NCI-H510A treated with DMSO at 0.1 percent for 48 hours (cell line): ENCODE results near the gene CNTN4.

Source experiments
- DNase-seq: peaks from one replicate; lab custom pipeline; 2025; lab: John Stamatoyannopoulos, UW

The CNTN4 gene

DNA sequence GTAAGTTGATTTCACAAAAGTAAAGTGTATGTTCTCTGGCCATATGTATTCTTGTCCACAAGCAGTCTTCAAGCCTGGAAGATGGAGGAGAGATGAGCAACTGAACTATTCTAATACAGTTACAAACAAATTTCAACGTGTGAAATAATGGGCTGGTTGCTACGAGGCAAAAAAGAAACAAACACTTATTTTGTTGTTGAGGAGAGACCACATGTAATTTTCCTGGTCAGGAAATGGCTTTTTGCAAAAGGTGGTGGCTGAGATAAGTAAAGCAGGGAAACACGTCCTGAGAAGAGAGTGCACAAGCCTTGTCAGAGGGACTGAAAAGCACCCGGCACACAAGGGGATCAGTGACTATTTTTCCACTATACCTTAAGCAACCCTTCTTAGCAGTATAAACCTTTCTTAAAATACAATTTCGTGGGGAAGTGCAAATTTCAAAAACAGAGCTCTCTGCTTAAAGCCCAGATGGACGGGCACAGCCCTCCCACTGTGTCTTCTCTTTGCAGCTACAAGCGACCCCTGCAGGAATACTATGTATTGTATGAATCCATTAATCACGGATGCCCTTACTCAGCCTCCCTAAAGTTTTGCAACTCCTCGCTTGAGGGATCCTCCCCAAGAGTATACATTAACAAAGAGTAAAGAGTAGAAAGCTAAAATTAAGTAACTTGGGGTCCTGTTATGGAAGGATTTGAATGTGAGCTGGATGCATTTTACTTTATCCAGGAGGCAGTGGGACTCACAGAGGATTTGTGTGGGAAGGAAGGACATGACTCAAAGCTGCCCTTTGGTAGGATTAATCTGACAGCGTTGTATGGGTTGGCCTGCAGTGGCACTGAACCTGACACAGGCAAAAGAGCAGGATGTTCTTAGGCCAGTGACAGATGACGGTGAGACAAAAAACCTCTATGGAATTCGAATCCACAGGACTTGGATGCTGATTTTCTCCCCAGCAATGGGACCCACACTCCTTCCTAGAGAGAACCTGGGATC, 757.8 kb downstream of the CNTN4 start:
- no peak for DNase-seq

GRCh38 chr3:2860626-2861025, 762.0 kb downstream of the CNTN4 start:
- peak; percentile 33 for DNase-seq

DNA sequence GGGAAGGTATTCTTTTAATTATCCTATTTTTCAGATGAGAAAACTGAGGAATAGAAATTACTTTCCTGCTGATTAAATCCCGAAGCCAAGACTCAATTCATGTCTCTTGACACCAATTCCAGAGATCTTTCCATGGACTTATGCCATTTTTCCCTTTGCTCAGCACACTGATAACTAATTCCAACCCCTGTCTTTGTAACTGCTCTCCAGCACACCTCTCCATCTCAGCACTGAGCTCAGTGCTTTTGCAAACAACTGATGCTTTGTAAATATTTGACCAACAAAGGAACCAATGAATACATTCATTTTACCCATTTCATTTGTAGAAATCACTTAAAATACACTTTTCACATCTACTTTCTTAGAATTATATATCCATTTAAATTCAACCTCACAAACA, 762.5 kb downstream of the CNTN4 start:
- peak; percentile 33 for DNase-seq

DNA sequence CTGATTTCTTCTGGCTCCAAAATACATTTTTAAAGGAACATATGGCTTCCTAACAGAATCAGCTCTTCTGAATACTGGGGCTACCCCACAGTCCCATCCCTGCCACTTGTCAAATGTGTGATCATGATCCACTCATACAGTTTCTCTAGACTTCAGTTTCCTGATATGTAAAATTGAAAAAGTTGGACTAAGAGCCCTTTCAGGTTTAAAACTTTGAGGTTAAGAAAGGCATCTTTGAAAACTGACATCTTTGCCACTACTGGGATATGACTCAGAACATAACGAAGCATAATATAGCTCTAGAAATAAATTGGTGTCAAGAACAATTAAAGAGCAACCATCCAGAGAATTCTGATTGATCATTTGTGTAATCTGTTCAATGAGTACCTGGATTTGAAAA, 763.3 kb downstream of the CNTN4 start:
- DNase-seq: no peak

- no peak for DNase-seq
These were observed 763.7 kb downstream of the CNTN4 start for GRCh38 chr3:2862366-2862765.

DNA sequence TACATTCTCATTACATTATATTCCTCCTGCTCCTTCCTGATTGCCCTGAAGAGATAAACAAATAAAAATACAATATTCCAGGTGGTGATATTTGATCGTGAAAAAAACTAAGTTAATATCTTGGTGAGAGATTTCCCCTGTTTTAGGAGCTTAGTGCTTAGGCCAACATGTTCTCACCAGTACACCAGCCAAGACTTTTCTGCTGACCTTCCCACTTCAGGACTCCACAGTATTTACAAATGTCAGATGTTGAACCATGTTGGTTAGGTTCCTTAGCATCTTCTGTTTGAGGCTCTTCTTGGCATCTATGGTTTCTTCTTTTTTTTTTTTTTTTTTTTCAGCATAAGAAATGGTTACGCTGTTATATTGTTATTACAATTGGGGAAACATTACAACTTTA, 764.5 kb downstream of the CNTN4 start:
- no peak for DNase-seq

- peak; percentile 7 for DNase-seq
These were observed 771.2 kb downstream of the CNTN4 start for GRCh38 chr3:2869905-2870304.

- DNase-seq: no peak
These were observed 772.2 kb downstream of the CNTN4 start for GRCh38 chr3:2870724-2871333.

- DNase-seq: no peak
These were observed 774.2 kb downstream of the CNTN4 start for GRCh38 chr3:2872884-2873283.

GRCh38 chr3:2873986-2874385, 775.3 kb downstream of the CNTN4 start:
- DNase-seq: no peak

GRCh38 chr3:2875699-2876098, 777.0 kb downstream of the CNTN4 start:
- DNase-seq: no peak

- DNase-seq: no peak
These were observed 777.7 kb downstream of the CNTN4 start for GRCh38 chr3:2876362-2876761.

- DNase-seq: no peak
These were observed 780.4 kb downstream of the CNTN4 start for GRCh38 chr3:2879023-2879422.

DNA sequence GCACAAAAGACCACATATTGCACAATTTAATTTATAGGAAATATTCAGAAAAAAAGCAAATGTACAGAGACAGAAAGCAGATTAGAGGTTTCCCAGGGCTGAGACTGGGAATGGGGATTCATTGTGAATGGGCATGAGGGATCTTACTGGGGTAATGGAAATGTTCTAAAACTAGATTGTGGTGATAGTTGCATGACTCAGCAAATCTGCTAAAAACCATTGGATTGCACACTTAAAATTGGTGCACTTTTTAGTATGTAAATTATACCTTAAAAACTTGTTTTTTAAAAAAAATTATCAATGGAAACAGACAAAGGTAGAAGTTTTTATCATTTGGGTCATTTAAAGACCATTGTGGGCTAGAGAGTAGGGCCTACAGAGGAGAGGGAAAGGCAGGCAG, 780.9 kb downstream of the CNTN4 start:
- DNase-seq: no peak

- no peak for DNase-seq
These were observed 781.6 kb downstream of the CNTN4 start for GRCh38 chr3:2880218-2880756.

DNA sequence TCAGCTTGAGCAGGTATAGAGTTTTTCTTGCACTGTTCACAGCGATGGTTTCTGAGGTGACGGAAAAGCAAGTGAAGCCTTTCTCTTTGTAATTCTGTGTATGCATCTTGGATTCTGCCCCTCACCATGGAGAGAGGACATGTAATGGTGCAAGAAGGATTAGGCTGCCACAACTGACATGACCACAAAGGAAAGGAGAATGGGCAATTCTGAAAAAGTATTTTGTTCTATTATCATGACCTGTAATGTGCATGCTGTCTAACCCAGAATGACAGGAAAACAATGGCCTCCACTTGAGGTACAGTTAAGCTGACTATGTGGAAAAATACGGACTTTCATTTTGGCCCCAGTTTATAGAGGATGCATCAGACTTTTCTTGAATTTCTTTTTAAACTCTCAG, 784.6 kb downstream of the CNTN4 start:
- DNase-seq: no peak

- DNase-seq: no peak
These were observed 789.9 kb downstream of the CNTN4 start for GRCh38 chr3:2888592-2888991.

DNA sequence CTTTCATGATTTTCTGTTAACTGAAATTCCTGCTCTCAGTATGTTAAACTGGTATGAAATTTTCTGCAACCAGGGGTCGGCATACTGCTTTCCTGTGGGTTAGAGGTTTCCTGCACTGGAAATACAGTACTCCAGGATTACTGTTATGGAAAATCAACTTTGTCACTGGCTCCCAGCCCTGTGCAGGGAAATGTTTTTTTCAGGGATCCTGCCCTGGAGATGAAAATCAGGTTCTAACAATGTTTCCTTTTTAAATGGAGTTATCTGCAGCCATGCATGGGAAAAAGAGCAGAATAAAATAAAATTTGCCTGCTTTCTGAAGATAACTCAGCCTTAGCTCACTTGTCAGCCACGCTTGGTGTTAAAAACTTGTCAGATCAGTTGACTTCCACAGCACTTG, 791.1 kb downstream of the CNTN4 start:
- no peak for DNase-seq

- no peak for DNase-seq
These were observed 797.8 kb downstream of the CNTN4 start for GRCh38 chr3:2896308-2896939.

- DNase-seq: no peak
These were observed 799.2 kb downstream of the CNTN4 start for GRCh38 chr3:2897821-2898220.

- no peak for DNase-seq
These were observed 800.1 kb downstream of the CNTN4 start for GRCh38 chr3:2898591-2899353.

GRCh38 chr3:2904054-2904453, 805.4 kb downstream of the CNTN4 start:
- no peak for DNase-seq
